ENCODE data around the gene SLC19A3. TPM values are rescaled to one million over a fixed set of nuclear protein-coding genes. Genes with fewer than 3 reads are reported as not detected.
A peak's percentile ranks its signal among the peaks of the same experiment; 100 is the strongest.

SLC19A3 gene
- 10 to 100 TPM; 13.7 to 44.1 (median 16.8) TPM for total RNA-seq
- long read RNA-seq, full-length matches to known transcripts: 2 of 2 reads
- long read RNA-seq, partial matches to known transcripts: 0 of 2 reads
- long read RNA-seq, other reads (novel, unspliced or antisense): 0 of 2 reads

DNA sequence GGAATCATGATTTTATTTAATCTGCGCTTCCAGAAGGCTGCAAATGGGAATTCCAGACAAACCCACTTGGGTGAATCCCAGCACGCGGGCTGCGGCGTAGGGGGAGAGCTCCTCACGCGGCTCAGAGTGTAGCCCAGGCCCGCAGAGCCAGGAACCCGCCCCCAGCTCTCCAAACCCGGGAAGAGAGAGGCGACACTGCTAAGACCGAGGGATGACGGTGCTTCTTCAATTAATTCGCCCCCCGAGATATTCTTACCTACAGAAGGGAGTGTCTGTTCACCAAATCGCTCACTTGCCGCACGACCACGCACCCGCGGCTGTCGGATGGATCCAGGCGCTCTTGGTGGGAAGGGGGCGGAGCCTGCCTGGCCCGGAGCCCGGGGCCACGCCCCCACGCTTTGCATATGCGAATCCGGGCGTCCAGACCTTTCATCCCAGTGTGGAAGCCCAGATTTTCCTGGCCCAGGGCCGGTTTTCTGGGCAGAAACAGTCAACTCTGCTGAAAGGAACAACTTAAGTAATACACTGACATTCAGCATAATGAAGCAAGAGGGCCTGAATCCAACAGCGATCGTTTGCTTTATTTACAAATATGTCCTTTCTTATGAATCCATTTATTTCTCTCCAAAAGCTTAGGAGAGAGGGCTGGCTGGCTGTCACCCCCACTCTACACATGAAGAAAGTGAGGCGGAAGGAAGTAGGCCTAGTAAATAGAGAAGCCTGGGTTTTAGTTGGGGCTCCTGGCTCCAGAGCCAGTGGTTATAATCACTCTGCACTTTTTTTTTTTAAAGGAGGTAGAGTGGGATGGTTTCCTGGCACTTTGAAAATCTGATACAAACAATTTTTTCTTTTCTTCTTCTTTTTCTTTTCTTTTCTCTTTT, at the start of gene SLC19A3:
TSS of gene SLC19A3 (minus strand) at position 342 of the 881 bp plus-strand sequence. CDS start 15,710 bp downstream, outside the sequence.
- Histone ChIP-seq H3K27me3 (no peaks in the 10 kb centered on the region), H3K36me3 (no peaks in the 10 kb centered on the region), H3K4me1 (peaks cover 0 to 10% (median 4%) of the 10 kb centered on the region in 4 donors), H3K4me3 (peak within 1 kb of the TSS; percentile 41 to 69 (median 66)), H3K27ac (peak within 1 kb of the TSS; percentile 53 to 87 (median 77)), H3K9me3 (no peaks in the 10 kb centered on the region)
- peak; percentile 84 for TF ChIP-seq POLR2A (IDR thresholded peaks at IDR 0.05)
- TF ChIP-seq CTCF (IDR thresholded peaks at IDR 0.05): no peak
- 2% methylated on average over 29 of the region's 35 CpGs for WGBS (ENCODE audit: insufficient coverage, low coverage, low lambda C conversion rate, missing lambda C conversion rate)
- intact Hi-C loops (cut with DNase I): no loop called here
- ATAC-seq (peak; percentile 96 to 99 (median 97)), DNase-seq (peak; percentile 93 to 98 (median 96))

- Histone ChIP-seq H3K9me3 (no peaks in the 10 kb centered on the region), H3K36me3 (no peaks in the 10 kb centered on the region), H3K4me1 (peaks cover 0 to 5% (median 2%) of the 10 kb centered on the region in 4 donors), H3K27ac (no peak overlapping the region), H3K27me3 (no peaks in the 10 kb centered on the region), H3K4me3 (no peak overlapping the region)
- 16% methylated on average over 11 of the region's 11 CpGs for WGBS (ENCODE audit: insufficient coverage, low coverage, low lambda C conversion rate, missing lambda C conversion rate)
- TF ChIP-seq POLR2A (IDR thresholded peaks at IDR 0.05) (no peak), CTCF (IDR thresholded peaks at IDR 0.05) (peak; percentile 83 to 94 (median 90))
- ATAC-seq (peak; percentile 94 to 100 (median 100)), DNase-seq (peak; percentile 77 to 83 (median 81))
- intact Hi-C loops (cut with DNase I): loop anchor here in 1 of 2 donors (5.0 to 10.0 kb wide), 2 partner anchors 104 to 362 kb away; no protein-coding TSS in a partner anchor
These were observed 48.6 kb upstream of the SLC19A3 start for GRCh38 chr2:227766373-227766883.

GRCh38 chr2:227765788-227766372, 48.1 kb upstream of the SLC19A3 start:
- no peaks in the 10 kb centered on the region for H3K36me3 ChIP-seq
- no peaks in the 10 kb centered on the region for H3K27me3 ChIP-seq
- H3K4me1 ChIP-seq: peaks cover 0 to 5% (median 2%) of the 10 kb centered on the region in 4 donors
- H3K9me3 ChIP-seq: no peaks in the 10 kb centered on the region
- no peak for ATAC-seq
- WGBS (ENCODE audit: insufficient coverage, low coverage, low lambda C conversion rate, missing lambda C conversion rate): 35% methylated on average over 4 of the region's 4 CpGs
- DNase-seq: no peak
- intact Hi-C loops (cut with DNase I): loop anchor here in 1 of 2 donors (5.0 to 10.0 kb wide), 2 partner anchors 104 to 361 kb away; no protein-coding TSS in a partner anchor
- TF ChIP-seq CTCF (IDR thresholded peaks at IDR 0.05) (no peak), POLR2A (IDR thresholded peaks at IDR 0.05) (no peak)
- no peak overlapping the region for H3K4me3 ChIP-seq
- no peak overlapping the region for H3K27ac ChIP-seq

- TF ChIP-seq CTCF (IDR thresholded peaks at IDR 0.05) (no peak), POLR2A (IDR thresholded peaks at IDR 0.05) (no peak)
- peaks cover 0 to 5% (median 2%) of the 10 kb centered on the region in 4 donors for H3K4me1 ChIP-seq
- H3K4me3 ChIP-seq: no peak overlapping the region
- H3K27ac ChIP-seq: peak overlapping the region; percentile 8 to 26 (median 25)
- intact Hi-C loops (cut with DNase I): loop anchor here in 1 of 2 donors (10.0 kb wide), 1 partner anchor 357 kb away; no protein-coding TSS in a partner anchor
- H3K27me3 ChIP-seq: no peaks in the 10 kb centered on the region
- ATAC-seq (peak; percentile 15 to 72 (median 54)), DNase-seq (no peak)
- WGBS (ENCODE audit: insufficient coverage, low coverage, low lambda C conversion rate, missing lambda C conversion rate): 42% methylated on average over 6 of the region's 6 CpGs
- H3K9me3 ChIP-seq: no peaks in the 10 kb centered on the region
- no peaks in the 10 kb centered on the region for H3K36me3 ChIP-seq
These were observed 44.1 kb upstream of the SLC19A3 start for GRCh38 chr2:227761740-227762476.
